Loucy (cell line): ENCODE results near the gene TSPAN4.

Experiments used
- H2AFZ ChIP-seq: fragments of 200-600 bp; sonication (generic); 2 replicates; pipeline ENCODE4 v1.6.0; 2016; ENCODE audit warnings: antibody characterized with exemption, mild to moderate bottlenecking, low read length, moderate library complexity
- H3F3A ChIP-seq: fragments of 200-600 bp; 2 replicates; pipeline ENCODE4 v1.6.0; 2016; ENCODE audit warnings: antibody characterized with exemption, low read depth, mild to moderate bottlenecking
- H3K27me3 ChIP-seq: fragments of 200-600 bp; sonication (generic); 2 replicates; pipeline ENCODE4 v1.6.1; 2014; ENCODE audit warnings: low read length, mild to moderate bottlenecking; ENCODE audit not compliant: insufficient read depth, poor library complexity, severe bottlenecking
- H3K36me3 ChIP-seq: fragments of 200-600 bp; sonication (generic); 2 replicates; pipeline ENCODE4 v1.6.1; 2016; ENCODE audit warnings: low read length; ENCODE audit not compliant: insufficient read depth
- H3K4me1 ChIP-seq: fragments of 200-600 bp; sonication (generic); 2 replicates; pipeline ENCODE4 v1.5.1; 2014; ENCODE audit warnings: low read length, mild to moderate bottlenecking; ENCODE audit not compliant: insufficient read depth, poor library complexity, severe bottlenecking
- H3K4me2 ChIP-seq: fragments of 200-600 bp; sonication (generic); 2 replicates; pipeline ENCODE4 v1.6.0; 2014; ENCODE audit warnings: antibody characterized with exemption, low read length, low read depth, mild to moderate bottlenecking; ENCODE audit not compliant: poor library complexity, severe bottlenecking
- H3K4me3 ChIP-seq: fragments of 200-600 bp; sonication (generic); 2 replicates; pipeline ENCODE4 v1.5.1; 2014; ENCODE audit warnings: low read length, mild to moderate bottlenecking, mixed read lengths; ENCODE audit not compliant: poor library complexity, severe bottlenecking
- H3K79me2 ChIP-seq: fragments of 200-600 bp; sonication (generic); 2 replicates; pipeline ENCODE4 v1.6.1; 2014; ENCODE audit warnings: low read length; ENCODE audit not compliant: insufficient read depth
- H3K9ac ChIP-seq: fragments of 200-600 bp; sonication (generic); 2 replicates; pipeline ENCODE4 v1.6.0; 2014; ENCODE audit warnings: mild to moderate bottlenecking, low read depth, low read length, moderate library complexity; ENCODE audit not compliant: poor library complexity, severe bottlenecking
- H3K9me2 ChIP-seq: fragments of 200-600 bp; sonication (generic); replicated peaks from 2 replicates; pipeline ENCODE4 v1.6.1; 2016; ENCODE audit warnings: low read depth, low read length, mixed read lengths
- H3K9me3 ChIP-seq: fragments of 200-600 bp; sonication (generic); 2 replicates; pipeline ENCODE4 v1.6.1; 2014; ENCODE audit warnings: mild to moderate bottlenecking, antibody characterized with exemption, low read length, low read depth; ENCODE audit not compliant: insufficient read depth
- H4K20me1 ChIP-seq: fragments of 200-600 bp; sonication (generic); 2 replicates; pipeline ENCODE4 v1.6.0; 2014; ENCODE audit warnings: antibody characterized with exemption, low read length, mild to moderate bottlenecking; ENCODE audit not compliant: insufficient read depth, poor library complexity, severe bottlenecking
- CTCF ChIP-seq: fragments of 200-600 bp; sonication (generic); conservative IDR thresholded peaks from 2 replicates; pipeline ENCODE4 v1.5.1; 2014; ENCODE audit warnings: mild to moderate bottlenecking, antibody characterized with exemption, low read length
- EZH2phosphoT487 ChIP-seq: fragments of 200-600 bp; IDR thresholded peaks from 2 replicates; pipeline ENCODE4 v1.6.1; 2018; ENCODE audit warnings: antibody characterized with exemption, mild to moderate bottlenecking, moderate library complexity, borderline replicate concordance

TSPAN4 gene

GRCh38 chr11:803770-804598 lies 38.7 kb upstream of the TSPAN4 start:
- H3K27me3 ChIP-seq: no peaks in the 10 kb centered on the region
- peaks cover 38% of the 10 kb centered on the region for H3K79me2 ChIP-seq
- no peak overlapping the region for H2AFZ ChIP-seq
- H3K9me3 ChIP-seq: no peaks in the 10 kb centered on the region
- peak overlapping the region; percentile 95 for H3K4me3 ChIP-seq
- H3K9me2 ChIP-seq: no peaks in the 10 kb centered on the region
- peaks cover 7% of the 10 kb centered on the region for H4K20me1 ChIP-seq
- peak overlapping the region; percentile 99 for H3K9ac ChIP-seq
- H3F3A ChIP-seq: no peaks in the 10 kb centered on the region; the same call in 1 of the 2 replicates
- no peaks in the 10 kb centered on the region for H3K36me3 ChIP-seq
- TF ChIP-seq EZH2phosphoT487 (no peak), CTCF (no peak)
- peaks cover 26% of the 10 kb centered on the region for H3K4me1 ChIP-seq
- H3K4me2 ChIP-seq: peak overlapping the region; percentile 100

GRCh38 chr11:804599-804964 lies 38.1 kb upstream of the TSPAN4 start:
- Histone ChIP-seq H3K36me3 (no peaks in the 10 kb centered on the region), H2AFZ (peak overlapping the region; percentile 68), H3F3A (no peaks in the 10 kb centered on the region; the same call in 1 of the 2 replicates), H3K9me3 (no peaks in the 10 kb centered on the region), H3K4me2 (peak overlapping the region; percentile 100), H3K4me1 (peaks cover 26% of the 10 kb centered on the region), H3K4me3 (peak overlapping the region; percentile 95), H3K9me2 (no peaks in the 10 kb centered on the region), H3K79me2 (peaks cover 40% of the 10 kb centered on the region), H3K27me3 (no peaks in the 10 kb centered on the region), H3K9ac (peak overlapping the region; percentile 99), H4K20me1 (peaks cover 7% of the 10 kb centered on the region)
- no peak for TF ChIP-seq EZH2phosphoT487
- no peak for TF ChIP-seq CTCF

GRCh38 chr11:808427-809286 lies 34.0 kb upstream of the TSPAN4 start:
- no peaks in the 10 kb centered on the region for H3K9me3 ChIP-seq
- peaks cover 37% of the 10 kb centered on the region for H4K20me1 ChIP-seq
- peak overlapping the region; percentile 94 for H3K4me2 ChIP-seq
- no peaks in the 10 kb centered on the region for H3K9me2 ChIP-seq
- H3K4me3 ChIP-seq: peak overlapping the region; percentile 89
- TF ChIP-seq CTCF (no peak), EZH2phosphoT487 (no peak)
- peak overlapping the region; percentile 86 for H2AFZ ChIP-seq
- peaks cover 20% of the 10 kb centered on the region; the same call in 1 of the 2 replicates for H3K36me3 ChIP-seq
- peaks cover 5% of the 10 kb centered on the region for H3K27me3 ChIP-seq
- H3F3A ChIP-seq: no peaks in the 10 kb centered on the region; the same call in 1 of the 2 replicates
- H3K9ac ChIP-seq: peak overlapping the region; percentile 93
- peaks cover 66% of the 10 kb centered on the region for H3K79me2 ChIP-seq
- peaks cover 40% of the 10 kb centered on the region for H3K4me1 ChIP-seq
